NCI-H1694 treated with DMSO at 0.1 percent for 48 hours (cell line): ENCODE measurements around the gene DHX36.

Experiments
- DNase-seq: peaks from one replicate; lab custom pipeline; 2025; lab: John Stamatoyannopoulos, UW

The DHX36 gene

DNA sequence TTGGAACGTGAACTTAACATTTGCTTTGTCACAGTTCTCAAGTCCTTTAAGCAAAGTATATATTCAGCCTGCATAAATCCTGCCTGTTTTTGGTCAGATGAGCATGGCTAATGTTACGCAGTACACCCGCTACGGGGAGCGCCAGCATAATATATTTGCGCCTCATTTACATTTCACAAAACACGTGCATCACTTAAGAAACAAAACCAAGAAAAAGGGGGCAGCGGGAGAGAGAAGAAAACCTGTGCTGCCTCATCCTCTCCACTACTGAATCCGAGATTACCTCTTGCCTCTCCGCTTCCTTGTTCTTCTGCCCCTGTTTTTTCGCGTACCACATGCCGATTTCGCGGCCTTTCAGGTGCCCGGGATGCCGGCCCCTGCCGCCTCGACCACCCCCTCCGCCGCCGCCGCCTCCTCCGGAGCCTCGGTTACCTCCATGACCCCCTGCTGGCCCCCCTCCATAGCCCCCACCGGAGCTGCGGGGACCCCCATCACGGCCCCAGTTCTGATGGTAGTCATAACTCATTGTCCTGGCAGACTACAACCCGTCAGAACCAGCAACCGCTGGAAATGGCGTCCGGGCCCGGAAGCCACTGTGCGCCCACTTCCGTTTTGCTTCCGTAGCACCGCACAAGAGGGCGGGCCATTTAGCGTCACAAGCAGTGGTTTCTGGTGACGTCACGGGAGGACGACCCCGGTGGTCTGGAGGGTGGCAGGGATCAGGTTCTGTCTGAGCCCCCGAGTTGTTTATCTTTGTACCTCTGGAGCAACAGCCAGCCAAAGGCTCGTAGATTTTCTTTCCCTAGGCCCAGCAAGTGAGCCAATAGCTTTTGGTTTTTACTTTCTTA lies at the start of gene DHX36:
DHX36 (minus strand) TSS at position 597 of the 848 bp plus-strand sequence; CDS start at position 526, 71 bp downstream.
- peak; percentile 85 for DNase-seq

DNA sequence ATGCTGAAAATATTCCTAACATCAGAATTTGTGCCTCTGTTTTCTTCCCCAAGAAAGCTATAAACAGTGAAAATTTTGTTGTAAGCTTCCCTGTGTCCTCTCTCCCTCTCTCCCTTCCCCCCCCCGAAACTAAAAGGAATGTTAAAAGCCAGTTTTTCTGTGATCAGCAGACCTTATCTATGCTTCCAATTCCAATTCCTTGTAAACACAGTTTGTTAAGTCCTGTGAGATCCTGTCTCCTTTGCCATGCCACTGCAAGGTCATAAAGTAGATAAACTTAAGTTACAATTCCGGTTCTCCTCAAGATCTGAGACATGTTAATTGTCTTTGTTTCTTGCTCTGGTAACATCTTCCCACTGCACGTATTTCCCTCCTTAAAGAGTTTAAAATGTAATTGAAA lies 42.9 kb upstream of the DHX36 start:
- DNase-seq, result no peak

- no peak for DNase-seq
Observed at GRCh38 chr3:154364849-154365248, 40.6 kb upstream of the DHX36 start.

DNA sequence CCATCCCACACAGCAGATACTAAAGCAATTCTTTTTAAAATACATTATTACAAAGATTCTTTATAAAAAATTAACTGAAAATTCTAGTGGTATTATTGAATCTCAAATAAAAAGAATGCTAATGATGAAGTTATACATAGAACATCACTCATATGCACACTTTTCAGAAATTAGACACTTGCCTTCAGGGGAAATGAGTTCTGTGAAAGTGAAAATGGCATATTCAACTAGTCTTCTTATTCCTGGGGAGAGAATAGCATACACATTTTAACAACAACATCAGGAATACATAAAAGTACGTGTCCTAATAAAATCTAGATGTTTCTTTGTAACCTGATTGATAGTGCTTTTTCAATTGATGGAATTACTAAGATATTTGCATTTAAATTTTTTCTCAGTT lies 36.8 kb upstream of the DHX36 start:
- no peak for DNase-seq

DNA sequence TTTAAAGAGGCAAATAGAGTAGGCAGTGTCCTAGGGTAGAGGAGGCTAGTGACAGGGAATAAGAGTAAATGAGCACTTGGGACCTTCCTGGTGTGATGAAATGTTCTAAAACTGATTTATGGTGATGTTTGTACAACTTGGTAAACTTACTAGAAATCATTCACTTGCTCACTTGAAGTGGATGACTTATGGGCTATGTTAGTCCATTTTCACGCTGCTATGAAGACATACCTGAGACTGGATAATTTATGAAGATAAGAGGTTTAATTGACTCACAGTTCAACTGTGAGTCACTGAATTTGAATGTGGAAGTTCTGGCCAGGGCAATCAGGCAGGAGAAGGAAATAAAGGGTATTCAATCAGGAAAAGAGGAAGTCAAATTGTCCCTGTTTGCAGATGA lies 31.7 kb upstream of the DHX36 start:
- DNase-seq, result no peak

DNA sequence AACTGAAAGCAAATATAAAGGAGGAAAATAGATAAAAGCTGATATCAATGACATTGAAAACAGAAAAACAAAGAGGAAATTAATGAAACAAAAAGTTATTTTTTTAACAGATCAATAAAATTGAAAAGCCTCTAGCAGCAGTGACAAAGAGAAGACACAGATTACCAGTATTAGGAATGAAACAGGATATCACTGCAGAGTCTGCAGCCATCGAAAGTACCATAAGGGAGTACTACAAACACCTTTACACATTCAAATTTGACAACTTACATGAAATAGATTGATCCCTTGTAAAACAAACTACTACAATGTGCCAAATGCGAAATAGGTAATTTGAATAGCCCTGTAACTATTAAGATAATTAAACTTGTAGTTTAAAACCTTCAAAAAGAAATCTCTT lies 24.9 kb upstream of the DHX36 start:
- DNase-seq, result no peak

- DNase-seq, result no peak
Observed at GRCh38 chr3:154345422-154346122, 21.3 kb upstream of the DHX36 start.

- DNase-seq, result no peak
Observed at GRCh38 chr3:154338570-154338969, 14.3 kb upstream of the DHX36 start.

GRCh38 chr3:154338008-154338407 lies 13.7 kb upstream of the DHX36 start:
- no peak for DNase-seq

DNA sequence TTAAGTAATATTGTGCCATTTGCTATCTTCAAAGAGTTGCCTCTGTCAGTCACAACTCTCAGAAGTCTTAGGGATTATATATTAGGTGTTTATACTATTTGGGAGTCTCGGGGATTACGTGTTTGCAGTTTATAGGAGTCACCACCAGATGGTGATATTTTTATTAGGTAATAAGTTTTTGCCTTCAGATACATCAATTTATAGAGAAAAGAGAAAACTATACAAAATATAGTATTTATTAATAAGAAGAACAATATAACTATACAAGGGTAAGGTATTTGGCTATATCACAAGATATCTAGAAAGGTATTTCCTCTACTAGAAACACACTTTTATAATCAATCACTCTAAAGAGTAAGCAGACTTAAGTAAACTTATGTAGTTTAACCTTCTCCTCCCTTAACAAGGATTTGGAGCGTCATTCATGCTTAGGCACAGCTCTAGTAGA lies 10.7 kb upstream of the DHX36 start:
- DNase-seq, result peak; percentile 63

DNA sequence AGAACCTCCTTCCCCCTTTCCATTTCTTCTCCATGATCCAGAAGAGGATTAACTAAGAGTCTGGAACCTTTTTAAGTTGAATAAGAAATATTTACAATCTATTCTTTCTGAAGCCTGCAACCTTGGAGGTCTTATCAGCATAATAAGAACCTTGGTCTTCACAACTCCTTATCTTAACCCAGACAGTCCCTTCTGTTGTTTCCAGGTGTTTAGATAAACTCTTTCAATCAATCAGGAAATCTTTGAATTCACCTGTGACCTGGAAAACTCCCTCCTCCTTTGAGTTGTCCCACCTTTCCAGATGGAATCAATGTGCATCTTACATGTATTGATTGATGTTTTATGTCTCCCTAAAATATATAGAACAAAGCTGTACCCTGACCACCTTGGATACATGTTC lies 3.6 kb upstream of the DHX36 start:
- DNase-seq, result no peak

- DNase-seq, result no peak
Observed at GRCh38 chr3:154324919-154325318, 632 bp upstream of the DHX36 start.

GRCh38 chr3:154316974-154317767 lies 7.1 kb downstream of the DHX36 start:
- DNase-seq, result no peak

DNA sequence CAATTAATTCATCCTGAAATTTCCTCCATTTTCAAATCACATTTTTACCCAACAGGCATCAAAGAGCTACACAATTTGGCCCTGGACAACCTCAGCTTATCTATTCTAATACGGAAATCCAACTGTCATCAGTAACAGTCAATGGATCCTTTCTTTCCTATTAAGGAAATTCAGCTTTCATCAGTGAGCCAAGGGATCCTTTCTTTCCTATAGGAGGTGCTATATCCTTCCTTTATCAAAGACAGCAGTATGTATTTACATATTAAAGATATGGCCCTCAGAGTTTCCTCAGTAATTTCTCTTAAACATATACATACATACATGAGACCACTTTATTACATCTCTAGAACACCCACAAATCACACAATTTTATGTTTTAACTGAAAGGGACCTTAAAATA lies 10.1 kb downstream of the DHX36 start:
- DNase-seq, result no peak

- DNase-seq, result no peak
Observed at GRCh38 chr3:154310840-154311239, 13.4 kb downstream of the DHX36 start.

DNA sequence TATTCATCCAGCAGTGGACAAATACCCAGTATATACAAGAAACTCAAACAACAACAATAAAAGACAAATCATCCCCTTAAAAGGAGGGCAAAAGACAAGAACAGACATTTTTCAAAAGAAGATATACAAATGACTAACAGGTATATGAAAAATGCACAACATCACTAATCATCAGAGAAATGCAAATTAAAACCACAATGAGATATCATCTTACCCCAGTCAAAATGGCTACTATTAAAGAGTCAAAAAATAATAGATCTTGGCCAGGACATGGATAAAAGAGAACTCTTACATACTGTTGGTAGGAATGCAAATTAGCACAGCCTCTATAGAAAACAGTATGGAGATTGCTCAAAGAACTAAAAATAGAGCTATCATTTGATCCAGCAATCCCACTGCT lies 16.9 kb downstream of the DHX36 start:
- no peak for DNase-seq

- no peak for DNase-seq
Observed at GRCh38 chr3:154304936-154305335, 19.4 kb downstream of the DHX36 start.

DNA sequence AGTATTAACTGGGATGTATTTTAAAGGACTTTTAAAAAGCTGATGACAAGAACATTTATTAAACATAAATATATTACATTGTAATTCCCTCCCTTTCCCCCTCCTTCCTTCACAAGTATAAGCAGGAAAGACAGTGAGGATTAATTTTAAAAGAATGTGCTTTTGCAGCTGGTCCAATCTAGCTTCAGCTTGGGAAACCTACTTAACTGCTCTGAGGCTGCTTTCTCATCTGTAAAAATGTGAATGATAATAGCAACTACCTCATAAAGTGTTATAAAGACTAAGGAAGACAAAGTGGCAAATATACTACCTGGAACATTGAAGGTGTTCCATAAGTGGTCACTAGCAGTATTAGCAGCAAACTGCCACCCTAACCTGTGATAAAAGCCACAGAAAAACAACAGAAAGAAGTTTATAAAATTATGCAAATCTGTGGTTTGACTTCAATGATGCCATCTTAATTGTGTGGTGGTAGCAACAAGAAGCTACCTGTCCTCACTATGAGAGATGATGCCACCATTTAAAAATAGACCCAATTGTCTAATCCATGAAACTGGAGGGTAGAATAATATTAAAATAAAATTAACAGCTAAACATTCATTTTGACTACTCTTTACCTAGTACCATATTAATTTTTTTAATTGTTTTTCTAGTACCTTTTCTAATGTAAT lies 20.0 kb downstream of the DHX36 start:
- DNase-seq, result no peak

- no peak for DNase-seq
Observed at GRCh38 chr3:154301561-154301960, 22.7 kb downstream of the DHX36 start.

GRCh38 chr3:154294016-154294415 lies 30.3 kb downstream of the DHX36 start:
- DNase-seq, result no peak

DNA sequence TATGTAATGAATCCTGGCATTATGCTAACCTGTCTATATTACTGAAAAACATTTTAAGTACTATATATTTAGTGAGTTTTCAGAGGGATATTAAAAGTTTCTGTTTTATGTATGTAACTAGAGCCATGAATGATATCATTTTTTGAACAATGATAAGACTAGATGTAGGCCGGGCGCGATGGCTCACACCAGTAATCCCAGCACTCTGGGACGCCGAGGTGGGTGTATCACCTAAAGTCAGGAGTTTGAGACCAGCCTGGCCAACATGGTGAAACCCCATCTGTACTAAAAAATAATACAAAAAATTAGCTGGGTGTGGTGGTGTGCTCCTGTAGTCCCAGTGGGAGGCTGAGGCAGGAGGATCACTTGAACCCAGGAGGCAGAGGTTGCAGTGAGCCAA lies 34.1 kb downstream of the DHX36 start:
- DNase-seq, result no peak

GRCh38 chr3:154285221-154285620 lies 39.1 kb downstream of the DHX36 start:
- no peak for DNase-seq
